GM12864 (cell line): ENCODE measurements around the gene FADS6.

Experiments
- DNase-seq: peaks from one replicate; pipeline ENCODE4 v3.0.0-alpha.2; 2011; ENCODE audit warnings: low read depth
- H3K4me3 ChIP-seq: 2 replicates; pipeline ENCODE4 v1.5.1; 2011; ENCODE audit warnings: mild to moderate bottlenecking, low read depth, low read length, control low read depth
- CTCF ChIP-seq: IDR thresholded peaks from 2 replicates; pipeline ENCODE4 v1.5.1; 2011; ENCODE audit warnings: low read depth, mild to moderate bottlenecking, moderate library complexity, low read length, control low read depth, inconsistent platforms; ENCODE audit errors: missing control alignments

FADS6 gene

GRCh38 chr17:74860872-74861661 is 32.4 kb downstream of the FADS6 start:
- no peak for DNase-seq
- TF ChIP-seq CTCF, result no peak
- no peak overlapping the region for H3K4me3 ChIP-seq

- H3K4me3 ChIP-seq, result no peak overlapping the region
- TF ChIP-seq CTCF, result no peak
- DNase-seq, result no peak
These were observed 33.1 kb downstream of the FADS6 start for GRCh38 chr17:74860229-74860871.

GRCh38 chr17:74859459-74860228 is 33.8 kb downstream of the FADS6 start, which contains the start of gene GRIN2C:
Gene GRIN2C (minus strand): TSS chr17:74859885. CDS start chr17:74855092, 4,793 bp downstream.
- no peak within 1 kb of the TSS for H3K4me3 ChIP-seq
- TF ChIP-seq CTCF, result peak; percentile 14
- no peak for DNase-seq

- no peak overlapping the region for H3K4me3 ChIP-seq
- TF ChIP-seq CTCF, result no peak
- no peak for DNase-seq
These were observed 34.6 kb downstream of the FADS6 start for GRCh38 chr17:74858672-74859458.

- H3K4me3 ChIP-seq, result no peak overlapping the region
- TF ChIP-seq CTCF, result no peak
- no peak for DNase-seq
These were observed 36.2 kb downstream of the FADS6 start for GRCh38 chr17:74857191-74857590.

- no peak for DNase-seq
- no peak overlapping the region for H3K4me3 ChIP-seq
- no peak for TF ChIP-seq CTCF
These were observed 37.3 kb downstream of the FADS6 start for GRCh38 chr17:74856112-74856511.
